Measurements from ENCODE around the gene PCYT1A.
"Not testable (repeated sequence)": the region's sequence is repeated elsewhere in the genome, so short reads cannot be mapped to it uniquely, and the experiment has no call there.

The PCYT1A gene

GRCh38 chr3:196316799-196317686 is 29.5 kb upstream of the PCYT1A start:
- Histone ChIP-seq H3K4ac (ENCODE audit: low read depth, low read length) (peak overlapping the region; percentile 46), H3K4me2 (ENCODE audit: low read length) (peak overlapping the region; percentile 84), H3K79me1 (ENCODE audit: low read length) (peaks cover 13% of the 10 kb centered on the region), H4K8ac (ENCODE audit: low read depth, low read length) (peak overlapping the region; percentile 70), H2BK120ac (ENCODE audit: insufficient read depth, low read length, poor library complexity) (peak overlapping the region; percentile 35), H3K14ac (ENCODE audit: low read length) (peak overlapping the region; percentile 54), H4K91ac (ENCODE audit: low read depth, low read length) (peak overlapping the region; percentile 22), H4K12ac (ENCODE audit: low read depth, low read length) (peak overlapping the region; percentile 3), H3K18ac (ENCODE audit: low read length) (peak overlapping the region; percentile 13), H2BK5ac (ENCODE audit: low read depth, low read length, poor library complexity) (peak overlapping the region; percentile 48), H3K9ac (ENCODE audit: low read length) (peak overlapping the region; percentile 89), H3K4me3 (ENCODE audit: low read depth, low read length) (peak overlapping the region; percentile 93), H2AFZ (ENCODE audit: insufficient read depth, low read length, poor library complexity) (peak overlapping the region; percentile 46), H3K27ac (ENCODE audit: low read depth, low read length) (peak overlapping the region; percentile 50)
- DNase-seq; H3K36me3 ChIP-seq (ENCODE audit: control insufficient read depth in 1 of 2, insufficient read depth in 2 of 2, low read length in 2 of 2); H2AK5ac ChIP-seq (ENCODE audit: low read length); H3K4me1 ChIP-seq (ENCODE audit: control insufficient read depth in 1 of 2, insufficient read depth in 2 of 2, low read length in 2 of 2); H3K79me2 ChIP-seq (ENCODE audit: control insufficient read depth, insufficient read depth, low read length, poor library complexity); H3K9me3 ChIP-seq (ENCODE audit: insufficient read depth, low read depth, low read length); H2BK12ac ChIP-seq (ENCODE audit: low read length); H3K27me3 ChIP-seq (ENCODE audit: insufficient read depth, low read length); H3K23ac ChIP-seq (ENCODE audit: low read length): not testable (repeated sequence)
- WGBS (ENCODE audit: extremely low coverage, insufficient coverage, insufficient read length): no CpG with 5 or more reads among the region's 17 CpGs

DNA sequence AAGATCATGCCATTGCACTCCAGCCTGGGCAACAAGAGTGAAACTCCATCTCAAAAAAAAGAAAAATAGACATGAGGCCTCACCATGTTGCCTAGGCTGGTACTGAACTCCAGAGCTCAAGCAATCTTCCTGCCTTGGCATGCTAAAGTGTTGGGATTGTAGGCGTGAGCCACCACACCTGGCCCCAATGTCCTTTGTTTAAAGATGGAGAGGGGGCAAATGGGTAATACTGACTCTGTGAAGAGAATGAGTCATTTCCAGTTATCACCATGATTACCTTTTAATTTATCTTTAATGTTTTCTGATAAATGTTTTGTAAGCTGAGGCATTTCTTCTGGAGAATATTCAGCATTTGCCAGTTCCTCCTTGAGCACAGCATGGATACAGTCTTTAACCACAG is 28.3 kb upstream of the PCYT1A start:
- H4K8ac ChIP-seq (ENCODE audit: low read depth, low read length): no peak overlapping the region
- DNase-seq: no peak
- H2BK5ac ChIP-seq (ENCODE audit: low read depth, low read length, poor library complexity): no peak overlapping the region
- H3K9ac ChIP-seq (ENCODE audit: low read length): no peak overlapping the region
- H3K36me3 ChIP-seq (ENCODE audit: control insufficient read depth in 1 of 2, insufficient read depth in 2 of 2, low read length in 2 of 2): no peaks in the 10 kb centered on the region
- H4K91ac ChIP-seq (ENCODE audit: low read depth, low read length): no peak overlapping the region
- H2AFZ ChIP-seq (ENCODE audit: insufficient read depth, low read length, poor library complexity): no peak overlapping the region
- H2BK12ac ChIP-seq (ENCODE audit: low read length): no peak overlapping the region
- H3K27me3 ChIP-seq (ENCODE audit: insufficient read depth, low read length): no peaks in the 10 kb centered on the region
- no CpG with 5 or more reads among the region's 1 CpG for WGBS (ENCODE audit: extremely low coverage, insufficient coverage, insufficient read length)
- no peak overlapping the region for H3K14ac ChIP-seq (ENCODE audit: low read length)
- no peak overlapping the region for H3K4me3 ChIP-seq (ENCODE audit: low read depth, low read length)
- no peaks in the 10 kb centered on the region for H3K9me3 ChIP-seq (ENCODE audit: insufficient read depth, low read depth, low read length)
- H3K23ac ChIP-seq (ENCODE audit: low read length): no peak overlapping the region
- peaks cover 0 to 2% of the 10 kb centered on the region in 2 experiments for H3K4me1 ChIP-seq (ENCODE audit: control insufficient read depth in 1 of 2, insufficient read depth in 2 of 2, low read length in 2 of 2)
- no peak overlapping the region for H3K4me2 ChIP-seq (ENCODE audit: low read length)
- H3K4ac ChIP-seq (ENCODE audit: low read depth, low read length): no peak overlapping the region
- H3K27ac ChIP-seq (ENCODE audit: low read depth, low read length): no peak overlapping the region
- H3K79me1 ChIP-seq (ENCODE audit: low read length): peaks cover 13% of the 10 kb centered on the region
- H2AK5ac ChIP-seq (ENCODE audit: low read length): no peak overlapping the region
- peaks cover 4% of the 10 kb centered on the region for H3K79me2 ChIP-seq (ENCODE audit: control insufficient read depth, insufficient read depth, low read length, poor library complexity)
- no peak overlapping the region for H3K18ac ChIP-seq (ENCODE audit: low read length)
- no peak overlapping the region for H2BK120ac ChIP-seq (ENCODE audit: insufficient read depth, low read length, poor library complexity)
- H4K12ac ChIP-seq (ENCODE audit: low read depth, low read length): no peak overlapping the region

DNA sequence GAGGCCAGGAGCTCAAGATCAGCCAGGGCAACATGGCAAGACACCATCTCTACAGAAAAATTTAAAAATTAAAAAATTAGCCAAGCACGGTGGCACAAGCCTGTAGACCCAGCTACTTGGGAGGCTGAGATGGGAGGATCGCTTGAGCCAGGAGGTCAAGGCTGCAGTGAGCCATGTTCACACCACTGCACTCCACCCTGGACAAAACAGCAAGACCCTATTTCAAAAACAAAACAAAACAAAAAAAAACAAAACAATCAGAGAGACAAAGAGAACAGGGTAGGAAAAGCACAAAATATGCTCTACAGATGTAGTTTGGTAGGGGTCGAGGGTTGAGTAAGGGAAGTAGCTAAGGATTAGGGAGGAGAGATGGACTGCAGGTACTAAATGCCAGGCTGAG is 27.1 kb upstream of the PCYT1A start:
- H3K9ac ChIP-seq (ENCODE audit: low read length): no peak overlapping the region
- peaks cover 4% of the 10 kb centered on the region for H3K79me2 ChIP-seq (ENCODE audit: control insufficient read depth, insufficient read depth, low read length, poor library complexity)
- H4K12ac ChIP-seq (ENCODE audit: low read depth, low read length): no peak overlapping the region
- H2BK5ac ChIP-seq (ENCODE audit: low read depth, low read length, poor library complexity): no peak overlapping the region
- no peak overlapping the region for H3K4me2 ChIP-seq (ENCODE audit: low read length)
- H3K4me1 ChIP-seq (ENCODE audit: control insufficient read depth in 1 of 2, insufficient read depth in 2 of 2, low read length in 2 of 2): no peaks in the 10 kb centered on the region
- H3K23ac ChIP-seq (ENCODE audit: low read length): no peak overlapping the region
- no peak overlapping the region for H3K4ac ChIP-seq (ENCODE audit: low read depth, low read length)
- H3K27ac ChIP-seq (ENCODE audit: low read depth, low read length): no peak overlapping the region
- H2BK12ac ChIP-seq (ENCODE audit: low read length): no peak overlapping the region
- H3K27me3 ChIP-seq (ENCODE audit: insufficient read depth, low read length): no peaks in the 10 kb centered on the region
- no peak overlapping the region for H4K8ac ChIP-seq (ENCODE audit: low read depth, low read length)
- H3K18ac ChIP-seq (ENCODE audit: low read length): no peak overlapping the region
- no peak overlapping the region for H4K91ac ChIP-seq (ENCODE audit: low read depth, low read length)
- no peak overlapping the region for H2BK120ac ChIP-seq (ENCODE audit: insufficient read depth, low read length, poor library complexity)
- no peak overlapping the region for H2AFZ ChIP-seq (ENCODE audit: insufficient read depth, low read length, poor library complexity)
- H3K36me3 ChIP-seq (ENCODE audit: control insufficient read depth in 1 of 2, insufficient read depth in 2 of 2, low read length in 2 of 2): no peaks in the 10 kb centered on the region
- no peaks in the 10 kb centered on the region for H3K9me3 ChIP-seq (ENCODE audit: insufficient read depth, low read depth, low read length)
- H3K79me1 ChIP-seq (ENCODE audit: low read length): peaks cover 10% of the 10 kb centered on the region
- WGBS (ENCODE audit: extremely low coverage, insufficient coverage, insufficient read length): no CpG with 5 or more reads among the region's 3 CpGs
- no peak overlapping the region for H3K14ac ChIP-seq (ENCODE audit: low read length)
- no peak overlapping the region for H3K4me3 ChIP-seq (ENCODE audit: low read depth, low read length)
- no peak for DNase-seq
- H2AK5ac ChIP-seq (ENCODE audit: low read length): no peak overlapping the region

DNA sequence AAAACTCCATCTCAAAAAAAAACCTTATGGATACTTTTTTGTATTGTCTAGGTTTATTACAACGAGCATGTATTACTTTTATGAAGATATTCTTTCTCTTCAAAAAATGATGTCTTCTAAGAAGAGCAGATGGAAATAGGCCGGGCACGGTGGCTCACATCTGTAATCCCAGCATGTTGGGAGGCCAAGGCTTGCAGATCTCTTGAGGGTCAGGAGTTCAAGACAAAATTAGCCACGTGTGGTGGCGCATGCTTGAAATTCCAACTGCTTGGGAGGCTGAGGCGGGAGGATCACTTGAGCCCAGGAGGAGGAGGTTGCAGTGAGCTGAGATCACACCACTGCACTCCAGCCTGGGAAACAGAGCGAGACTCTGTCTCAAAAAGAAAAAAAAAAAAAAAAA is 26.6 kb upstream of the PCYT1A start:
- H3K4ac ChIP-seq (ENCODE audit: low read depth, low read length); H3K9me3 ChIP-seq (ENCODE audit: insufficient read depth, low read depth, low read length); H3K9ac ChIP-seq (ENCODE audit: low read length); DNase-seq; H3K23ac ChIP-seq (ENCODE audit: low read length); H3K18ac ChIP-seq (ENCODE audit: low read length); H4K12ac ChIP-seq (ENCODE audit: low read depth, low read length); H2BK12ac ChIP-seq (ENCODE audit: low read length); H2BK120ac ChIP-seq (ENCODE audit: insufficient read depth, low read length, poor library complexity); H3K79me2 ChIP-seq (ENCODE audit: control insufficient read depth, insufficient read depth, low read length, poor library complexity); H3K36me3 ChIP-seq (ENCODE audit: control insufficient read depth in 1 of 2, insufficient read depth in 2 of 2, low read length in 2 of 2); H3K4me2 ChIP-seq (ENCODE audit: low read length); H2AK5ac ChIP-seq (ENCODE audit: low read length); H3K27me3 ChIP-seq (ENCODE audit: insufficient read depth, low read length); H2AFZ ChIP-seq (ENCODE audit: insufficient read depth, low read length, poor library complexity); H3K14ac ChIP-seq (ENCODE audit: low read length); H3K4me3 ChIP-seq (ENCODE audit: low read depth, low read length); H3K27ac ChIP-seq (ENCODE audit: low read depth, low read length); H3K4me1 ChIP-seq (ENCODE audit: control insufficient read depth in 1 of 2, insufficient read depth in 2 of 2, low read length in 2 of 2); H2BK5ac ChIP-seq (ENCODE audit: low read depth, low read length, poor library complexity); H4K8ac ChIP-seq (ENCODE audit: low read depth, low read length); H4K91ac ChIP-seq (ENCODE audit: low read depth, low read length); H3K79me1 ChIP-seq (ENCODE audit: low read length): not testable (repeated sequence)
- no CpG with 5 or more reads among the region's 7 CpGs for WGBS (ENCODE audit: extremely low coverage, insufficient coverage, insufficient read length)
